Erythroblast (primary cell): ENCODE measurements around the gene SLC1A5.
"Not testable (repeated sequence)": the region's sequence is repeated elsewhere in the genome, so short reads cannot be mapped to it uniquely, and the experiment has no call there.

Experiments
- DNase-seq, 2 experiments: peaks; one replicate each; lab custom pipeline; 2025; lab: John Stamatoyannopoulos, UW
- GATA1 ChIP-seq: IDR thresholded peaks from 2 replicates; pipeline ENCODE4 v1.6.1; 2011; ENCODE audit warnings: low read depth, mild to moderate bottlenecking, control low read depth, low read length, moderate library complexity
- POLR2A ChIP-seq: IDR thresholded peaks from 2 replicates; pipeline ENCODE4 v1.6.1; 2011; ENCODE audit warnings: mild to moderate bottlenecking, low read length

Gene SLC1A5

DNA sequence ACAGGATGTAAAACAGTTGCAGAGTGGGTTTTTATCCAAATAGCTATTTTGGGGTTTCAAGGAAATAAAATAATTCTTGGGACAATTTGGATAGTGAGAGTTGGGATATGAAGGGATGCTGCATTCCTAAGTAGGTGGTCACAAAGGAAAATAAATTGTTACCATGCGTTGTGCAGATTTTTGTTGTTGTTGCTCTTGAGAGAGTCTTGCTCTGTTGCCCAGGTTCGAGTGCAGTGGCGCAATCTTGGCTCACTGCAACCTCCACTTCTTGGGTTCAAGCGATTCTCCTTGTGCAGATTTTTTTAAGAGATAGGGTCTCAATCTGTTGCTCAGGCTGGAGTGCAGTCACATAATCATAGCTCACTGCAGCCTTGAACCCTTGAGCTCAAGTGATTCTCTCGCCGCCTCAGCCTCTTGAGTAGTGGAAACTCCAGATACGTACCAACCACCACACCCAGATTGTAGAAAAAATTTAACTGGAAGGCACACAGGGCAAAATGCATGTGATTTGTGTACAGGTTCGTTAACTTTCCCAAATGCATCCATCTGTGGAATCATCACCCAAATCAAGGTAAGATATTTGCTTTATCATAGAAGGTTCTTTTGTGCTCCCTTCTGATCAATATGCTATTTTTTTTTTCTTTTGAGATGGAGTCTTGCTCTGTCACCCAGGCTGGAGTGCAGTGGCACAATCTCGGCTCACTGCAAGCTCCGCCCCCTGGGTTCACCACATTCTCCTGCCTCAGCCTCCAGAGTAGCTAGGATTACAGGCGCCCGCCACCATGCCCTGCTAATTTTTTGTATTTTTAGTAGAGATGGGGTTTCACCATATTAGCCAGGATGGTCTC, 16.0 kb downstream of the SLC1A5 start:
- DNase-seq = peak in 1 of 2 experiments; percentile 39
- TF ChIP-seq GATA1 = no peak
- TF ChIP-seq POLR2A = peak; percentile 35

DNA sequence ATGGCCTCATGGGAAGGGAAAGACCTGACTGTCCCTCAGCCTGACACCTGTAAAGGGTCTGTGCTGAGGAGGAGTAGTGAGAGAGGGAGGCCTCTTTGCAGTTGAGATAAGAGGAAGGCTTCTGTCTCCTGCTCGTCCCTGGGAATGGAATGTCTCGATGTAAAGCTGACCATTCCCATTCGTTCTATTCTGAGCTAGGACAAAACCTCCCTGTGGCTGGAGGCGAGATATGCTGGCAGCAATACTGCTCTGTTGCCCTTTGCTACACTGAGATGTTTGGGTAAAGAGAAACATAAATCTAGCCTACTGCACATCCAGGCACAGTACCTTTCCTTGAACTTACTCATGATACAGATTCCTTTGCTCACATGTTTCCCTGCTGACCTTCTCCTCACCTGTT, 19.6 kb downstream of the SLC1A5 start:
- DNase-seq = not testable (repeated sequence)

DNA sequence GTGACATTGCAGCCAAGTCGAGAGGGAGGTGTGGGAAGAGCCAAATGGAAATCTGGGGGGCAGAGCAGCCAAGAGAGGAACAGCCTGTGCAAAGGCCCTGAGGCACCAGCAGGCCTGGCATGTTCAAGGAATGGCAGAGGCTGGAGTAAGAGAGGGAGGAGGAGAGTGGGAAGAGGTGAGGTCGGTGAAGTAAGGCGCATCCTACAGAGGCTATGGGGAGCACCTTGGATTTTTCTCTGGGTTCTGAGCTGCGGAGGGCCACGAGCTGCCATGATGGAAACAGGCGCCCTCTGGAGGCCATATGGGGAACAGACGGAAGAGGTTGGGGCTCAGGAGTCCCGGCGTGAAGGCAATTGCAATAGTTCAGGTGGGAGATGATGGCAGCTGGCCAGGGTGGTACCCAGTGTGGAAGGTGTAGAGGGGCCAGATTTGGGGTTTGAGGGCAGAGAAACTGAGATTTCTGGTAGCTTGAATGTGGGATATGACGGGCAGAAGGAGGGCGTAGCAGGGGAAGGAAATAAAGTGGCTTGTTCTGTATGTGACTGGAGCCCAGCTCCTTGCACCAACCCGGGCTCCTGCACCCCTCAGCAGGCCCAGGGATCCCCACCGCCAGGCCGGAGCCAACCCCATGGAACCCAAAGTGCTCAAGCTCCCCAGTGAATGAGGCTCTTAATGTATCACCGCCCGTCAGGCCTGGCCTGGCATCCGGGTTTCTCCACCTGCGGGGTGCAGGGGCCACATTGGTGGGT, 21.7 kb downstream of the SLC1A5 start:
- DNase-seq = peak; percentile 64 to 77
- TF ChIP-seq POLR2A (no peak), GATA1 (no peak)

DNA sequence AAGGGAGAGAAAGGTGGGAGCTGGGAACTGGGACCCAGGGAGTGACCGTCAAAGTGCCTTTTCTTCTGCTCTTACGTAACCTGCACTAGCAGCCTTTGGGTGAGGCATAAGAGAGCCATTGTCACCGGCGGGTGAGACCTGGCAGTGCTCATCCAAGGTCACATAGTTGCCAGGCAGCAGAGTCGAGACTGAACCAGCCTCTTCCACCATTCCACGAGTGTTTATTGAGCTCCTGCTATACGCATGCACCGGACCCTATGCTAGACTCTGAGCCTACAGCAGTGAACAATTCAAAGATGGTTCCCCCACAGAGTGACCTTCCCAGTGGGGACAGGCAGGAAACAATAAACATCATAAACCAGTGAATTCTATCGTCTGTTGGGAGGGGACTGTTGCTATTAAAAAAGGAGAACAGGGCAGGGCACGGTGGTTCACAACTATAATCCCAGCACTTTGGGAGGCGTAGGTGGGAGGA, 23.5 kb downstream of the SLC1A5 start:
- TF ChIP-seq POLR2A (no peak), GATA1 (no peak)
- DNase-seq = no peak

DNA sequence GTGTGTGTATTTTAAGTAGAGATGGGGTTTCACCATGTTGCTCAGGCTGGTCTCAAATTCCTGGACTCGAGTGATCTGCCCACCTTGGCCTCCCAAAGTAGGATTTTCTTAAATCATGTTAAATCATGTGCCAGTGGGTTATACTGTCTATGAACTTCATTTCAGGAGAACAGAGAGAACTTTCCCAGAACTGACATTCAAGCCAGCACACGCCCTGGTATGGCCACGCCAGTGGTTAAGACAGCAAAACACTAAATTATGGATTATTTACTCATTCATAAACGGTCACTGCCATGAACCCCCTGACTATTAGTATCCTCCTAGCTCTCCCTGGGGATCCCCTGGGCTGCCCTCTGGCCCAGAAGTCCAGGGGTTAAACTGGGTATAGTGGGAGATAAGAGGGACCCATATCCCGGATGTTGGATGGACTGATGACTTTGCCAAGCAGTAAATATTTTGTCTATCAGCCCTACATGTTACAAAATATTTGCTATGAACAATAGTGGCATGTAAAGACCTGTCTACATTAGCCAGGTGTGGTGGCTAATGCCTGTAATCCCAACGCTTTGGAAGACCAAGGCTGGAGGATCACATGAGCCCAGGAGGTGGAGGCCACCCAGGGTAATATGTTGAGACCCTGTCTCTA, 26.0 kb downstream of the SLC1A5 start:
- no peak for DNase-seq
- TF ChIP-seq GATA1 (no peak), POLR2A (no peak)

DNA sequence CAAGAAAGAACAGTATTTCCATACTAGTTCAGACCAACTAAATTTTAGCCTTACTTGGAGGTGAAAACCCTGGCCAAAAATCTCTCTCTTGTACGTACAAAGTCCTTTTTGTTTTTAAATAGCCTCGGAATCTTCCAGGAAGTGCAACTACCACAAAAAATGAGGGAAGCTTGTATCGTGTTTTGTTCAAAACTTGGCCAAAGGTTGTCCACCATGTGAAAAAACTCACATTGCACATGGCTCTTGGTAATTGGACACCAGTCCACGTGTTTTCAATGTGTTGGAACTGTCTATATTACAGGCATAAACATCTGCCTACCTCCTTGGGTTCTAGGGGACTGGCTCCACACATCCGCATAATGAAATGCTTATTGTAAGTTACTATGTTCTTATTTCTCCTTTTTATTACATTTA, 27.0 kb downstream of the SLC1A5 start:
- TF ChIP-seq GATA1 = no peak
- TF ChIP-seq POLR2A = no peak
- DNase-seq = no peak

DNA sequence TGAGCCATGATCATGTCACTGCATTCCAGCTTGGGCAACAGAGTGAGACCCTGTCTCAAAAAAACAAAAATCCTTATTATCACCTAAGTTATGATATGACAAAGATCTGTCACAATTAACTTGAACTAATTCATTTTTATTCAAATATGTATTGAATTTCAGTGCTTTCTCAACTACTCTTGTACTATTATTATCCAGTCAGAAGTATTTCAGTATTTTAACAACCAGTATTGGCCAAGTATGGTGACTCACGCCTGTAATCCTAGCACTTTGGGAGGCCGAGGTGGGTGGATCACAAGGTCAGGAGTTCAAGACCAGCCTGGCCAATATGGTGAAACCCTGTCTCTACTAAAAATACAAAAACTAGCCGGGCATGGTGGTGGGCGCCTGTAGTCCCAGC, 27.5 kb downstream of the SLC1A5 start:
- not testable (repeated sequence) for DNase-seq

DNA sequence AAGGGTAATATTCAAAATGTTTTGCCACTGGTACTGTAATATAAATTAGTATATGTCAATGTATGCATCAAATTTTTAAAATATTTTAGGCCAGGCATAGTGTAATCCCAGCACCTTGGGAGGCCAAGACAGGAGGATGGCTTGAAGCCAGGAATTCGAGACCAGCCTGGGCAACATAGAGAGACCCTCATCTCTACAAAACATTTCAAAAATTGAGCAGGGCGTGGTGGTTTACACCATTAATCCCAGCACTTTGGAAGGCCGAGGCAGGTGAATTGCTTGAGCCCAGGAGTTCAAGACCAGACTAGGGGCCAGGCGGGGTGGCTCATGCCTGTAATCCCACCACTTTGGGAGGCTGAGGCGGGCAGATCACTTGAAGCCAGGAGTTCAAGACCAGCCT, 28.0 kb downstream of the SLC1A5 start:
- DNase-seq = no peak
- TF ChIP-seq GATA1 (no peak), POLR2A (no peak)

DNA sequence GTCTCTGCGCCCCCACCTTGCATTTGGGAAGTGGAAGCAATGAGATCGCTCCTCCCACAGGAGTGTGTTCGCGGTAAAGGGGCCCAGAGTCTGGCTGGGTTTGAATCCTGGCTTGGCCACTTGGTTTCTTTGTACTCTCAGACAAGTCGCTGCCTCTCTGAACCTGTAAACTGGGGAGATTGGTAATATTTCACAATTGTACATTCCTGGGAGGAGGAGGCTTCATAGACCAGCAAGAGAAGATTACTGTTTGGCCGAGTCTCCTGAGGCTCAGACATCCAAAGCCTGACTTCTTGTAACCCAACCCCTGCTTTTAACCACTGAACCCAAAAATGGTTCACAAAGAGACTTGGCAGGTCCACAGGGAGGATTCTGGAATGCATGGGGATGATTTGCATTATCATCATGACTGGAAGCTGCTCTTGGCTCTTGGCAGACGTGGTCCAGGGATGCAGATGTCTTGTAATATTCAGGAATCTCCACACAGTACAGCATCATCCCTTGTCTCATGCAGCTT, 28.5 kb downstream of the SLC1A5 start:
- no peak for DNase-seq
- no peak for TF ChIP-seq POLR2A
- TF ChIP-seq GATA1 = no peak

DNA sequence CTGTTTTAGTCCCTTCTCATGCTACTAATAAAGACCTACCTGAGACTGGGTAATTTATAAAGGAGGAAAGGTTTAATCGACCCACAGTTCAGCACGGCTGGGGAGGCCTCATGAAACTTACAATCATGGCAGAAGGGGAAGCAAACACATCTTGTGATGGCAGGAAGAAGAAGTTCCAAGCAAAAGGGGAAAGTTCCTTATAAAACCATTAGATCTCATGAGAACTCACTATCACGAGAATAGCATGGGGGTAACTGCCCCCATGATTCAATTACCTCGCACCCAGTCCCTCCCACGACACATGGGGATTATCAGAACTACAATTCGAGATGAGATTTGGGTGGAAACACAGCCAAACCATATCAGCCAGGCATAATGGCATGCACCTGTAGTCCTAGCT, 29.2 kb downstream of the SLC1A5 start:
- no peak for DNase-seq
- TF ChIP-seq POLR2A (no peak), GATA1 (no peak)

DNA sequence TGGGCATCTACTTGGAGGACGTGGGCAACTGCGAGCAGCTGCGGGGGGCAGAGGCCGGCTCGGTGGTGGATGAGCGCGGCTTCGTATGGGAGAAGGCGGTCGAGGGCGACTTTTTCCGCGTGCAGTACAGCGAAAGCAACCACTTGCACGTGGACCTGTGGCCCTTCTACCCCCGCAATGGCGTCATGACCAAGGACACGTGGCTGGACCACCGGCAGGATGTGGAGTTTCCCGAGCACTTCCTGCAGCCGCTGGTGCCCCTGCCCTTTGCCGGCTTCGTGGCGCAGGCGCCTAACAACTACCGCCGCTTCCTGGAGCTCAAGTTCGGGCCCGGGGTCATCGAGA, 31.9 kb downstream of the SLC1A5 start:
- no peak for TF ChIP-seq GATA1
- TF ChIP-seq POLR2A = no peak
- DNase-seq = no peak

DNA sequence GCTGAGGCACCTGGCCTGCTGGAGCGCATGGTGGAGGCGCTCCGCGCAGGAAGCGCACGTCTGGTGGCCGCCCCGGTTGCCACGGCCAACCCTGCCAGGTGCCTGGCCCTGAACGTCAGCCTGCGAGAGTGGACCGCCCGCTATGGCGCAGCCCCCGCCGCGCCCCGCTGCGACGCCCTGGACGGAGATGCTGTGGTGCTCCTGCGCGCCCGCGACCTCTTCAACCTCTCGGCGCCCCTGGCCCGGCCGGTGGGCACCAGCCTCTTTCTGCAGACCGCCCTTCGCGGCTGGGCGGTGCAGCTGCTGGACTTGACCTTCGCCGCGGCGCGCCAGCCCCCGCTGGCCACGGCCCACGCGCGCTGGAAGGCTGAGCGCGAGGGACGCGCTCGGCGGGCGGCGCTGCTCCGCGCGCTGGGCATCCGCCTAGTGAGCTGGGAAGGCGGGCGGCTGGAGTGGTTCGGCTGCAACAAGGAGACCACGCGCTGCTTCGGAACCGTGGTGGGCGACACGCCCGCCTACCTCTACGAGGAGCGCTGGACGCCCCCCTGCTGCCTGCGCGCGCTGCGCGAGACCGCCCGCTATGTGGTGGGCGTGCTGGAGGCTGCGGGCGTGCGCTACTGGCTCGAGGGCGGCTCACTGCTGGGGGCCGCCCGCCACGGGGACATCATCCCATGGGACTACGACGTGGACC, 32.4 kb downstream of the SLC1A5 start:
- TF ChIP-seq POLR2A (no peak), GATA1 (no peak)
- no peak for DNase-seq

DNA sequence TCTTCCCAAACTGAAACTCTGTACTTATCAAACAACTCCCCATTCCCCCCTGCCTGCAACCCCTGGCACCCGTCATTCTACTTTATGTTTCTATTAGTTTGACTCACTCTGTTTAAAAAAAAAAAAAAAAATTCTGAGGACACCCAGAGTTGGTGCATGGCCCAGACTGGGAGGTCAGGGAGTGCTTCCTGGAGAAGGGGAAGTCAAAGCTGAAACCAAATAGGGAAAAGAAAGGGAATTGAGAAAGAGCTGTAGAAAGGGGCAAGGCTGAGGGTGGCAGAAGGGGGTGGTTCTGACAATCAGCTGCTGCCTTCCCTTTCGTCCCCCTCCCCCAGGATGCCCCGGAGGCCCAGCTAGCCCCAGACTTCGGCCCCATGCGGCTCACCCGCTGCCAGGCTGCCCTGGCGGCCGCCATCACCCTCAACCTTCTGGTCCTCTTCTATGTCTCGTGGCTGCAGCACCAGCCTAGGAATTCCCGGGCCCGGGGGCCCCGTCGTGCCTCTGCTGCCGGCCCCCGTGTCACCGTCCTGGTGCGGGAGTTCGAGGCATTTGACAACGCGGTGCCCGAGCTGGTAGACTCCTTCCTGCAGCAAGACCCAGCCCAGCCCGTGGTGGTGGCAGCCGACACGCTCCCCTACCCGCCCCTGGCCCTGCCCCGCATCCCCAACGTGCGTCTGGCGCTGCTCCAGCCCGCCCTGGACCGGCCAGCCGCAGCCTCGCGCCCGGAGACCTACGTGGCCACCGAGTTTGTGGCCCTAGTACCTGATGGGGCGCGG, 33.1 kb downstream of the SLC1A5 start:
- TF ChIP-seq POLR2A (no peak), GATA1 (no peak)
- DNase-seq = no peak
